Islet of Langerhans (tissue), 1 donor: ENCODE results near the gene DEK.

Source experiments
- FAIRE-seq: peaks from one replicate; lab custom pipeline; 2011; peaks lifted over from hg19 to GRCh38; lab: Jason Lieb, UNC

Gene DEK

DNA sequence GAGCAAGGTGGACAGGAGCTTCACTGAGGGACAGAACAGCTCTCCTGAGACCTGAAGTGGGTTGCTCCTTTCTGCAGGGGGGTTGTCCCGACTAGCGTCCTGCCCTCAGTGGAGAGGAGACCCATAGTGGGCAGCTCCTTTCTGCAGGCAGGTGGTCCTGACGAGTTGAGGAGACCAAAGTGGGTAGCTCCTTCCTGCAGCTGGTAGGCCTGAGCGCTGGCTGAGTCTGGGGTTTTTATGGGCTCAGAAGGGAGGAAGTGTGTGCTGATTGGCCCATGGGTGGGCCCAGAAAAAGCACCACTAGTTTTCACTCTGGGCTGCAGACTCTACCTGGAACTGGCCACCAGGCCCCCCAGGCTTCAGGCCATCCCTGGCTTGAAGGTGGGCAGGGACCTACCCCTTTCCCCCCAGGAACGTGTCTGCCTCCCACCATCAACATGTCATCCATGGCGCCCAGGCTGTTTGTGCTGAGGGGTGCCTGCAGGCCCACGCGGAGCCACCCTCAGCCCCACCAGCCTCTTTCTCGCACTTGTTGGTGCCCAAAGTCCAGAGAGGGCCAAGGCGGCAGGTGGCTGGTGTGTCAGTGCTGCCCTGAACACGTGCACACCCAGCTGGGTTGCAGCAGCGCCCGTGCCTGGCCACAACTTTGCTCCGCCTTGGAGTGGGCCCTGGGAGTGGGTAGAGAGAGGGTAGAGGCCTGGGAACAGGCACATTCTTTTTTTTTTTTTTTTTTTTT lies 1.6 kb upstream of the DEK start:
- no peak for FAIRE-seq

DNA sequence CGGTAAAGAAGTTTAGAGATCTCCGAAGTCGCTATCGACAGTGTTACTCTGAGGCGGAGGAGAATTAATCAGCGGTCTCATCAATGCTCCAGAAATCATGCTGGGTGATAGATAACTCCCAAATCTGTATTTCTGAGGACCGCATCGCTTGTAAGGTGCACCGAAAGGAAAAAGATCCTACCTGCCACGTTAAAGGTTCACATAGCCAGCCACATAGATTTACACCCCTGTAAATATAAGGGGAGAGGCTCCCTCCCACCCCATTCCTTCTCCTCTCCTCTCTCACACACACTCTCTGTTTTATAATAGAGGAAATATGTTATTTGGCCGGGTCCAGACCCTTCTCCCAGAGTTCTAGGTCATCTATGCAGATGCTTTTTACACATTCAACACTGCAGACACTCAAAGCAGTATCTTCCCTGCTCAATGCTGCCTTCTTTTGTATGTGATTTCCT lies 620 bp upstream of the DEK start:
- FAIRE-seq, result no peak

DNA sequence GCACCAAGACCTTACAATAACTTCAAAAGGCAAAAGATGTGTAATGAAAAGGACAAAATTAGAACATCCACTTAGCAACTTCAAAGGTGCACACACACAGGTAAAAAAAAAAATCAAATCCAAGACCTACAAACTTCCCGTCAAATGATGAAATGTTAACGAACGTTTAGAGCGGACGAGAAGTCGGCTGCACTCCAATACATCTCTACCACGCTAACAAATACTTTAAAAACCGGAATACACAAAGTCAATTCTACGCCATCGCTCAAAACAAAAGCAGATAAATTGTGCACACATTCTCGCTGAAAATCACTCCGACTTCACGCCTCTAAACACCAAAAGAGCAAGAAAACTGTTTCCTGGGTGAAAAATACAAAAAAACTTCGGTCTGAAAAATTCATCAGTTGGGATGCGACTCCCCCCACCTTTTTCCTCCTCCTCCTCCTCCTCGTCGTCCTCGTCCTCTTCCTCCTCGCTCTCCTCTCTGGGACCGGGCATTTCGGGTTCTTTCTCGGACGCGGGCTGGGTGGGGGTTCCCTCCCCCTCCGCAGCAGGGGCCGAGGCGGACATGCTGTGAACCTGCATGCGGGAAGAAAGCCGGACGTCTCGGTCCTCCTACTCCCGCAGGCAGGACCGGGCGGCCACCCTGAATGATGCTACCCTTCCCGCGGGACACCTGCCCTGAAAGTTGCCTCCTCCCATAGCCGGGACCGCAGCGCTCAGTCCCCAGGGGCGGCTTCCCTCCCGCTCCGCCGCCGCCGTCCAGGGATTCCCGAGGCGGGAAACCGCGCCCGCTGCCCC lies 712 bp downstream of the DEK start:
- no peak for FAIRE-seq

DNA sequence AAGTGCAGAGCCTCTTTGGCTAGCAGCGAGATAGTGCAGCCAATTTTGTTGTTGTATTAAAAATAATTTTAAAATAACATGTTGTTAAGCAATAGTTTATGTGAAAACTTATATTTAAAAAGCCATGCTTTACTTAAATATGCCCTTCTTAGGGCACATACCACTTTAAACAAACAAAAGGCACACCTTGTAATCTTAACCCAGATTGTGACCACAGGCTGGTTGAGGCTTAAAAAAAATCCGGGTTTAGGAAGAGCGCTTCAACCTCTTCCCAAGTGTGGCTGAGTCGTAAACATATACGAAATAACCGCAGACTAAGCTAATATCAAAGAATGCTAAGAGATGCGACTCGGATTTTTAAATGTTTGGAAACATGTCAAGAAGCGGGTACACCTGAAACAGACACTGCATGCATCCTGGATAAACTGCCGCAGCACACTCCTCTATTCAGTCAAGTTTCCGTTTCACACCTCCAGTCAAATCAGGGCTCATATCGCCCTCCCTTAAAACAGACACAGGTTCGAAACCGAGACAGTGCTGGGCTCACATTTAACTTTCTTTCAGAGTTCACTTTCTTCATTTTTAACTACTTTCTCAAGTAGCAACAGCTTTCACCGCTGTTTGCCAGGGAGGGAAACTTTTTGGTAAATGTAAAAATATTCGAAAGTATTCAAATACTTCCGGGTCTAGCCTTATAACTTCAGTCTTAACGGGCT lies 1.5 kb downstream of the DEK start:
- FAIRE-seq, result no peak

DNA sequence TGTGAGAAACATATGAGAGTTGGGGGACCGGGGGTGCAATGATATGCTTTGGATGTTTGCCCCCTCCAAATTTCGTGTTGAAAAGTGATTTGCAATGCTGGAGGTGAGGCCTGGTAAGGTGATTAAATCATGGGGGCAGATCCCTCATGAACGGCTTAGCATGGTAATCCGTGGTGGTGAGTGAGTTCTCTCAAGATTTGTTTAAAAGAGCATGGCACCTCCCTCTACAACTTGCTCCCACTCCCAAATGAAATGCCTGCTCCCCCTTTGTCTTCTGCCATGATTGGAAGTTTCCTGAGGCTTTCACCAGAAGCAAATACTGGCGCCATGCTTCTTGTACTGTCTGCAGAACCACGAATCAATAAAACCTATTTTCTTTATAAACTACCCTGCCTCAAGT lies 2.5 kb downstream of the DEK start:
- no peak for FAIRE-seq

DNA sequence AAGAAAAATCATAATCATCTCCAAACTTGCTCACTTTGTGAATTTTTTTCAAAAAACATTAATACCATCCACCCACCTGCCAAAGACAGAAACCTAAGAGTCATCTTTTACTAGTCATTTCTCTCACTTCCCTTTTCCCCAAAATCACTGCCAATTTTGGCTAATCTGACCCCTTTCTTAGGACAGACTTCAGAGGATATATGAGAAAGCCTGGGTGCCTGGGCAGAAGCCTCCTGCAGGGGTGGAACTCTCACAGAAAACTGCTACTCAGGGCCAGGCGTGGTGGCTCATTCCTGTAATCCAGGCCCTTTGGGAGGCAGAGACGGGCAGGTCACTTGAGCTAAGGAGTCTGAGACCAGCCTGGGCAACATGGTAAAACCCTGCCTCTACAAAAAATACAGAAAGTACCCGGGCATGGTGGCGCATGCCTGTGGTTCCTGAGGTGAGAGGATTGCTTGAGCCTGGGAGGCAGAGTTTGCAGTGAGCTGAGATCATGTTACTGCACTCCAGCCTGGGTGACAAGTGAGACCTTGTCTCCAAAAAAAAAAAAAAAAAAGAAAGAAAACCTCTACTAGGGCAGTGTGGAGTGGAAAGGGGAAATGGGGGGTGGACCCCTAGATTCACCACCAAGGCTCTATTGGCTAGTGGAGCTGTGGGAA lies 3.8 kb downstream of the DEK start:
- FAIRE-seq, result no peak

DNA sequence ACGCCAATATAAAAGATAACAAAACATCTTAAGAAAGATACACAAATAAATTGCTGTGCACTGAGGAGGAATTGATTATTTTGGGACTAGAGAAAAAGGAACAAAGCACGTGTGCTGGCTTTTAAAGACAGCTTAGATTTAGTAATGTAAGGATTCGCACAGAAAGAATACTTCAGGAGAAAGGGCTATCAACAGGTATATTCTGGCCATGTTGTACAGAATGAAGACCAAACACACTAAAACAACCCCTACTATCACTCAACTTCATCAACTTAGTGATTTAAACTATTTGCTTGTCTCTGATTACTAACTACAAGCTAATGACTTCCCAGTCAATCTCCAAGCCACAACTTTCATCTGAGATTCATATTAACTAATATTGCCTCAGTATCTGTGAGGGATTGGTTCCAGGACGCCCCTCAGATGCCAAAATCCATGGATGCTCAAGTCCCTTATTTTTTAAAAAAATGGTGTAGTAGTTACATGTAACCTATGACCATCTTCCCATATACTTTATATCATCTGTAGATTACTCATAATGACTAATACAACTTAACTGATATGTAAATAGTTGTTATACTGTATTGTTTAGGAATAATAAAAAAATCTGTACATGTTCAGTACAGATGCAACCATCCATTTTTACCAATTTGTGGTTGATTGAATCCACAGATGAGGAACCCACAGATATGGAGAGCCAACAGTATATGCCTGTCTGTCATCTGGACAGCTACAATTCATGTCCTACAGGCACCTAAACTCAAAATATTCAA lies 4.5 kb downstream of the DEK start:
- FAIRE-seq, result no peak

DNA sequence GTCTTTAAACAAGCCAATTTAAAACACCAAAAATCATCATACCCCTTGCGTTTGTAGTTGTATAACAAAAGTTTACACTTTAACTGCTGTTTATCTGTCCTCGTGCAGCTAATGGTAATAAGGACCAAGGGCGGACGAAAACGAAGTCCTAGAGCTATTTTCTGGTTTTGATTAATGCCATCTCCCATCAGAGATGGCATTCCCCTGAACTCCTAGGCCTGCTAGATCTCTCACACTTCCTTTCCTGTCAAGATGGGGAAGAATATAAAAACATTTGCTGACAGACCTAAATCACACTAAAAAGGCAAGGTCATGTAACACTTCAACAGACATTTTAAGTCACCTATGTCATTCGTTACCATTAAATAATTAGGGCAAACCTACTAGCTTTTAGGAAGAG lies 9.5 kb downstream of the DEK start:
- no peak for FAIRE-seq

DNA sequence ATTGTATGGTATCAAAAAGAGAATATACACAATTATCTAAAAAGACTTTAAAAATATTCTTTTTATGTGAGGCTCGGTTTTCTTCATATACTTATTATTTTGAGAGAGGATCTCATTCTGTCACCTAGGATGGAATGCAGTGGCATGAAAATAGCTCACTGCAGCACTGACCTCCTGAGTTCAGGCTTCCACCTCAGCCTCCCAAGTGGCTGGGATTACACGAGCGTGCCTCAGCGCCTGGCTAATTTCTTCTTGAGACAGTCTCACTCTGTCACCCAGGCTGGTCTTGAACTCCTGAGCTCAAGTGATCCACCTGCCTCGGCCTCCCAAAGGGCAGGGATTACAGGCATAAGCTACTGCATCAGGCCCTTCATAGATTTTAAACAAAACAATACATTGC lies 10.7 kb downstream of the DEK start:
- FAIRE-seq, result no peak

DNA sequence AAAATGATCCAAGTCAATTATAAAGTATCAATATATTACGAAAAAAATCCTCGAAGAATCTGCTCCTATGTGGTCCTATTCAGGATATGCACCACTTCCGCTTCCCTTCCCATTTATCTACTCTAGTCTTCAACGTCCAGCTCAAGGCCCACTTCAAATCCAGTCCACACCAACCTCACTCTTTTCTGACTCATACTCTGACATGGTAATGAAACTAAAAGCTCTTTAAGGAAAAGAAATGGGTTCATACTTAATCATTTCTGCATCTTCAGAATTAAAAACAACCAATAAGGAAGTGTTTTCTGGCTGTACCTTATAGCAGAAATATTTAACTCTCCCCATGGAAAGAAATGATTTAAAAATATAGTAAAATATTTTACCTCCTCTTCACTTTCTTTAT lies 15.1 kb downstream of the DEK start:
- FAIRE-seq, result no peak

DNA sequence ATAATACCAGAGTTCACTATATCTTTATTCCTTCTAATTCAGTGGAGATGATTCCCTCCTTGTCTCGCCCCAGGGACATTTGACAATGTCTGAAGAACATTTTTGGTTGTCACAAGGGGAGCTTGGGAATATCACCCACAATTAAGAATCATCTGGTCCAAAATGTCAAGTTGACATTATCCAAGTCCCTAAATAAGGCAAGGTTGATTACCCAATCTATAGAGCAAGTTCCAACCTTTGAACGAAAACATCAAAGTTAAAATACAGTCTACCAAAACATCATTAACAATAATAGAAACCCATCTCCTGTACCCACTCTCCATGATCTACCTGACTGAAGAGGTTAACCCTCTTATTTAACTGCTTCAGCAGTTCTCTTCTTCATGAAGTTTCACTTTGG lies 15.6 kb downstream of the DEK start:
- FAIRE-seq, result no peak

DNA sequence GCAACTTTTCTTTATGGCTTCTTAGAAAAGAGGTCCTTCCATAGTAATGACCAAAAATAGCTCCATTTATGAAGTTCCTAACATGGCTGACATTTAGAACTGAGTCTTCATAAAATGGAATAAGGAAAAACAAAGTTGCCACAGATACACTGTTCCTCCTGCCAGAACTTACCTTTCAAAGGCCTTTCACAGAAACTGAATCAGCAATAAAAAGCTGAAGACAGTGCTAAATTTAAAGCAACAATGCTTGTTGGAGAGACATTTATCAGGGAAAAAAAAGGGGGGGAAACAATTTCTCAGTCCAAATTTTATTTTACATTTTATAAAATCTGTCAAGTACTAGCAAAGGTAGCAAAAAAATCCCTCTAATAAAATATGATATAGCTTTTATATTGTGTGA lies 17.3 kb downstream of the DEK start:
- no peak for FAIRE-seq

DNA sequence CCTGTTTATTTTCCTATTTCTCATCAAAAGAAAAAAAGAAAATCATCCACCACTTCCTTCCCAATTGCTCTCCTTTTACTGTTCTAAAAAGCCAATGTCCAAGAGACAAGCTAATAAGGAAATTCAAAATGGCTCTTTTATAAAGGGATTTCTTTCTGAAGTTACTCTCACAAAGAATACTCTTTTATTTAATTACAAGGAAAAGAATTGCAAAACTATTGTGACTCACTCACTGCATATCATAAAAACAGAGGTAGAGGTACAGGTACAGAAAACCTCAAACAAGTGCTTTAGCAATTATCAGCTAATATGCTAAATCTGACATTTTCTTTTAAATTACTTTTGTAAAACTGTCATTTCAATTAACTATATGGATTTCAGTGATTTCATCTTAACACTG lies 18.1 kb downstream of the DEK start:
- FAIRE-seq, result no peak

DNA sequence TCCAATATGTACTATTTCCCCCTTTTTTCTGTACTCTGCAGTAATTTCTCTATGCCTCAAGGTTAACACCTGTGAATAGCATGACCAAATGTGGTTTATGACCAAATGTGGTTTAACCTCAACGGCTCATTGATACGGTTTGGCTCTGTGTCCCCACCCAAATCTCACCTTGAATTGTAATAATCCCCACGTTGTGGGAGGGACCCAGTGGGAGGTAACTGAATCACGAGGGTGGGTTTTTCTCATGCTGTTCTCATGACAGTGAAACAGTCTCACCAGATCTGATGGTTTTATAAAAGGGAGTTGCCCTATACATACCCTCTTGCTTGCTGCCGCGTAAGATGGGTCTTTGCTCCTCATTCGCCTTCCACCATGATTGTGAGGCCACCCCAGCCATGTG lies 18.7 kb downstream of the DEK start:
- FAIRE-seq, result no peak

DNA sequence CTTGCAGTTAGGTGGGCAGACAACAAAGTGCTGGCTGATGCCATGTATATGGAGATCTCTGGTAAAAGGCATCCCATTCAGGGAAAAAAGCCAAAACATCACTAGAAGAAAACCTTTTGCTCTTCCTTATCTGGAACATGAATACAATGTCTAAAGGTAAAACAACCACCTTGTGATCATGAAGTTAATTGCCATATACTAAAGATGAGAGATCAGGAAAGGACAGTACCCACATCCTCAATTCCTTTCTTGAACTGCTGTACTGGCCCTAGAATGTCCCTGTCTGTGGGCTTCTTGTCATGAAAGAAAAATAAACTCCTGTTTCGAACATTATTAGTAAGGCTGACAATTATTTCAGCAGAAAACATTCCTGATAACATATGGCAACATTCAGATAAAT lies 19.3 kb downstream of the DEK start:
- FAIRE-seq, result no peak

DNA sequence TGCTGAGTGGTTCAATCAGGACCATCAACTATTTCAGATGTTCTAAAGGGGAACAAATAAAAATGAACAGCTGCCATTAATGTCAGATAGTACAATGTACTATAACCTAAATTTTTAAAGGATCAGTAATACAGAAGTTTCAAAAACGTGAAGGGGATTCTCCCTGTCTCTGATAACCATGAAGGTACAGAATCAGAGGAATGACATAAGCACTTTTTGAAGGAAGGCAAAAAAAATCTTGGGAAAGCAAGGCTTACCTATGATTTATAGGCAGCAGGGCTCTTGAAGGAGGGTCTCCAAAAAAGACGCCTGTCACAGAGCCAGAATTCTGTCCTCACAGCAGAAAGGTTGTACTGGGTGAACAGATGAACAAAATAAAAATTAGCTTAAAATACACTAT lies 20.1 kb downstream of the DEK start:
- no peak for FAIRE-seq

DNA sequence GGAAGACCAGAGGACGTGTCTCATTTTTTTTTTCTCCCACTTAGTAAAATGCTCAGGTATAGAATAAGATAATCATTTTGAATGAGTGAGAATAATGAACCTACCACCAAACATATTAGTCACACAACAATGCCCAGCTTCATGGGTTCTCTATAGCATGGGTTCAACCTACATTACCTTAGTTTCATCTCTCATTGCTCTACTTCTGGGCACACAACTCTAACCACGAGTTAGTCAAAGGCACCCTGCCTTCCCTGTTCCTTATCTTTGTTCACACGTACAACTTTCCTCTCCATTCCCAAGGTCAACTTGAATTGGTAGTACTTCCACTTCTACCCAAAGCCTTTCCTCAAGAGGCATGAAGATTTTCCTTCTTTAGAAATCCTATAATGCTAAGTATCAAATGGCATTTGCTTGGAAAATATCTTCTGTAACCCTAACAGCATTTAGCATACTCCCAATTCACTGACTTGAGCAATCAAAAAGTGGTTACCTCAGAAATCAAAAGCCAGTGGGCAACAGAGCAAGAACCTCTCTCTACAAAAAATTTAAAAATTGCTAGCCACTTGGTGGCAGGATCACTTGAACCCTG lies 20.9 kb downstream of the DEK start:
- no peak for FAIRE-seq

DNA sequence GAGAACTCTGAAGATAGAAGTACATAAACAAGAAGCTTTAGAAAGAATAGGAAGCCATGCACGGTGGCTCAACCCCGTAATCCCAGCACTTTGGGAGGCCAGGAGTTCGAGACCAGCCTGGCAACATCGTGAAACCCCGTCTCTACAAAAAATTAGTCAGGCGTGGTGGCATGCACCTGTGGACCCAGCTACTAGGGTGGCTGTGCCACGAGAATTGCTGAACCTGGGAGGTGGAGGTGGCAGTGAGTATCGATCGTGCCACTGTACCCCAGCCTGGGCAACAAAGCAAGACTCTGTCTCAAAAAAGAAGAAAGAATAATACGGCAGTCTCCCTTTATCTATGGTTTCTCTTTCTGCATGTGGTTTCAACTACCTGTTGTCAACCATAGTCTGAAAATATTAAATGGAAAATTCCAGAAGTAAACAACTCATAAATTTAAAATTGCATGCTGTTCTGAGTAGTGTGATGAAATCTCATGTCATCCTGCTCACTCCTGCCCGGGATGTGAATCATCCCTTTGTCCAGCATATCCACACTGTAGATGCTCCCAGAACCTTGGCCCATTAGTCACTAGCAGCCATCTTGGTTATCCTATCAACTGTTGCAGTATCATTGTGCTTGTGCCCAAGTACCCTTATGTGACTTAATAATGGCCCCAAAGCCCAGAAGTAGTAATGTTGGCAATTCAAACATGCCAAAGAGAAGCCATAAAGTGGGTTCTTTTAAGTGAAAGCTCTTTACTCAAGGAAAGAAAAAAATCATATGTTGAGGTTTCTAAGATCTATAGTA lies 22.1 kb downstream of the DEK start:
- no peak for FAIRE-seq

DNA sequence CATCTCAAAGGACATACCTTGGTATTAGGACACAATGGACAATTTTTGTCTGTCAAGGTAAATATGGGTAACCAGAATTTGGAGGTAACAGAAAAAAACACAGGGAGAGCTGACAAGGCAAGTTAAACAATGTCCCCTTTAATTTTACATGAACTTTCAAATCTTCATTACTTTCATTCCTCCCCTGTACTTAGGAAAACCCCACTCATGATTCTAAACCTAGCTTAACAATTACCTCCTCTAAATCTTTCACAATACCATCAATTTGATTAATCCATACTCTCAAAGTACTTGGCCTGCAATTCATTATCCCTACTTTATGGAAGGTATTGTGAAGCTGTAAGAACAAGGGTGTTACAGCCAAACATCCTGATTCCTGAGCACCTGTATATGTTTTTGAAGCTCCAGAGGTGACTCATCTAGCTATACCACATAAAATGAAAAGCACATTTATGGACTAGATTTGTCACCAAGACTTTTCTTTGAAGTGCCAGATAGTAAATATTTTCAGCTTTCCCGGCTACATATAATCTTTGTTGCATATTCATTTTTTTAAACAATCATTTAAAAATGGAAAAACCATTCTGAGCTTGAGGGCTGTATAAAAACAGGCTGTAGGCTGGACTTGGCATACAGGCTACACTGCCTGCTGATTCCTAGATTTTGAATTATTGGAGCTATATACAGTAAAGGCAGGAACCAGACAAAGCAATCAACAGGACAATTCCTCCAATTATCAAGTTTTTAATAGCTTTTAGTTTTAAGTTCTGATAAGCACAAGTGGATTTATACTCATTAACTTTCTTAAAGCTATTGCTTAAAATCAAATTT lies 22.9 kb downstream of the DEK start:
- FAIRE-seq, result no peak

DNA sequence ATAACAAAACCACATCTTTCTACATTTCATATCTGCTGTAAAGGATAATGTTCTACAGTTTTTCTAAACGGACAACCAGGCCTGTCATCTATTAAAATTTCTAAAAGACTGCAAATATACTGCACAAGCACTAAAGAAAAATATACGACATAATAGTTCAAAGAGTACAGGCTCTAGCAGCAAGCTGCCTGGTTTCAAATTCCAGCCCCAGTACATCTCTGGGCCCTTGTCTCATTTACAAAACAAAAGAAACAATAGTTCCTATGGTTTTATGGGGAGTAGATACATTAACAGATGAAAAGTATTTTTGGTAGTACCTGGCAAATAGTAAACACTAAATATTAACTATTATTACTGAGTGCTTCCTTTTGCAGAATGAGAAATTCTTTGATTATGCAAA lies 24.1 kb downstream of the DEK start:
- no peak for FAIRE-seq
